ENCODE data around the gene FMNL3.

The FMNL3 gene

DNA sequence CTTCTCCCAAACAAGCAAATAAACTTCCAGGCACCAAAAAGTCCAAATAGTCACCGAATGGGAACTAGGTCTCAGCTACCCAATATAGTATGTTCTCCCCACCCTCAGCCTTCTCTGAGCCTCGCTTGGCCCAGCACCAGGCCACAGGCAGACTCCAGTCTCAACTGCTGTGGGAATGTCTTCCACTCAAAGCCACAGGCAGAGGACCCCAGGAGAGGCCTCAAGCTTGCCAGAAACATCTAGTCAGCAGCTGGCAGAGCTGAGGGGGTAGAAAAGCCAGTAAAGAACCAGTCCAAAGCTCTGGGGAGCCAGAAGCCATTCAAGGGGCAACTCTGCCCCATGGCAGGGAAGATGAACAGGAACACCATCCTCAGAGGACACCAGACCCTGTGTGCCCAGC lies 41.8 kb downstream of the FMNL3 start:
- no peak for ATAC-seq
- TF ChIP-seq POU6F1 (CRISPR knock-in tag; IDR thresholded peaks at IDR 0.05; ENCODE audit: borderline replicate concordance, low read depth) (no peak), OSR1 (CRISPR knock-in tag; IDR thresholded peaks at IDR 0.05) (no peak), SNAI2 (CRISPR knock-in tag; IDR thresholded peaks at IDR 0.05) (no peak), GLIS3 (CRISPR knock-in tag; IDR thresholded peaks at IDR 0.05) (no peak), ESRRG (CRISPR knock-in tag; IDR thresholded peaks at IDR 0.05) (no peak), ZNF565 (CRISPR knock-in tag; conservative IDR thresholded peaks at IDR 0.05; ENCODE audit: low read depth) (no peak), BACH2 (CRISPR knock-in tag; IDR thresholded peaks at IDR 0.05; ENCODE audit: borderline replicate concordance) (no peak), PATZ1 (CRISPR knock-in tag; IDR thresholded peaks at IDR 0.05; ENCODE audit: borderline replicate concordance) (no peak), ZFP3 (CRISPR knock-in tag; IDR thresholded peaks at IDR 0.05) (no peak), CSRNP3 (CRISPR knock-in tag; IDR thresholded peaks at IDR 0.05) (no peak), PPARA (CRISPR knock-in tag; IDR thresholded peaks at IDR 0.05; ENCODE audit: borderline replicate concordance) (no peak), TOX (CRISPR knock-in tag; IDR thresholded peaks at IDR 0.05; ENCODE audit: borderline replicate concordance) (no peak)
- TF ChIP-seq, protein P1, sequence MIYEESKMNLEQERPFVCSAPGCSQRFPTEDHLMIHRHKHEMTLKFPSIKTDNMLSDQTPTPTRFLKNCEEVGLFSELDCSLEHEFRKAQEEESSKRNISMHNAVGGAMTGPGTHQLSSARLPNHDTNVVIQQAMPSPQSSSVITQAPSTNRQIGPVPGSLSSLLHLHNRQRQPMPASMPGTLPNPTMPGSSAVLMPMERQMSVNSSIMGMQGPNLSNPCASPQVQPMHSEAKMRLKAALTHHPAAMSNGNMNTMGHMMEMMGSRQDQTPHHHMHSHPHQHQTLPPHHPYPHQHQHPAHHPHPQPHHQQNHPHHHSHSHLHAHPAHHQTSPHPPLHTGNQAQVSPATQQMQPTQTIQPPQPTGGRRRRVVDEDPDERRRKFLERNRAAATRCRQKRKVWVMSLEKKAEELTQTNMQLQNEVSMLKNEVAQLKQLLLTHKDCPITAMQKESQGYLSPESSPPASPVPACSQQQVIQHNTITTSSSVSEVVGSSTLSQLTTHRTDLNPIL (CRISPR knock-in tag; IDR thresholded peaks at IDR 0.05; ENCODE audit: low read depth), result no peak

DNA sequence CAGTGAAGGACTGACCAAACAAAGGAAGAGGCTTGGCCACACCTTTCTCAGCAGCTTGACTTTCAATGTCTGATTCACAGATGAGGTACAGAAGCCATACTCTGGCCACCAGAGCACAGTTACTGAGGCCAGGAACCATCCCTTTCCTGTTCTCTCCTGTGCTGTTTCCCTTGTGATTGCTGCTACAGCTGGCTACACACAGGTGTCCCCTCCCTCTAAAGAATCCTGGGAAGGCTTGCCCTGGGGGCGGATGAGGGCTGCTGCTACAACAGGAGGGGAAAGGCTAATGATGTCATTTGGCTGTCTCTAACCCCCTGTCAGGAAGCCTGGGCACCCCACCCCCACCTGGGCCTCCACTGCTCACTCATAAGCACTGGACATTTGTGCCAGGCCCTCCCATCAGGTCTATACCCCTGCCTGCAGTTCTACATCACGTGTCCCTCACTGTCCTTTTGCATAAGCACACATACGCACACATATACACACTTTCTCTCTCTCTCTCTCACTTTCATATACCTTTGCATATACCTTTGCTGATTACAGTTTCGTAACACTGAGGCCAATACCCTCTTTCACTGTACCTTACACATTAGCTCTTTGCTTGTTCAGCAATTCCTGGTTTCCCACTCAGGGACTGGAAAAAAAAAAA lies 42.5 kb downstream of the FMNL3 start:
- no peak for ATAC-seq
- TF ChIP-seq SNAI2 (CRISPR knock-in tag; IDR thresholded peaks at IDR 0.05) (no peak), OSR1 (CRISPR knock-in tag; IDR thresholded peaks at IDR 0.05) (no peak), POU6F1 (CRISPR knock-in tag; IDR thresholded peaks at IDR 0.05; ENCODE audit: borderline replicate concordance, low read depth) (no peak), ISL1 (CRISPR knock-in tag; IDR thresholded peaks at IDR 0.05) (no peak), ZC3H10 (CRISPR knock-in tag; IDR thresholded peaks at IDR 0.05) (no peak), RARB (CRISPR knock-in tag; IDR thresholded peaks at IDR 0.05) (no peak), TCF4 (CRISPR knock-in tag; IDR thresholded peaks at IDR 0.05; ENCODE audit: borderline replicate concordance) (no peak), GLIS3 (CRISPR knock-in tag; IDR thresholded peaks at IDR 0.05) (no peak), TOX (CRISPR knock-in tag; IDR thresholded peaks at IDR 0.05; ENCODE audit: borderline replicate concordance) (no peak), ARNTL (CRISPR knock-in tag; IDR thresholded peaks at IDR 0.05; ENCODE audit: borderline replicate concordance, low read depth) (no peak), ESRRG (CRISPR knock-in tag; IDR thresholded peaks at IDR 0.05) (no peak), PPARA (CRISPR knock-in tag; IDR thresholded peaks at IDR 0.05; ENCODE audit: borderline replicate concordance) (no peak), CSRNP3 (CRISPR knock-in tag; IDR thresholded peaks at IDR 0.05) (no peak), ZNF70 (CRISPR knock-in tag; IDR thresholded peaks at IDR 0.05) (no peak), ZFP3 (CRISPR knock-in tag; IDR thresholded peaks at IDR 0.05) (no peak), PATZ1 (CRISPR knock-in tag; IDR thresholded peaks at IDR 0.05; ENCODE audit: borderline replicate concordance) (no peak), CSDC2 (CRISPR knock-in tag; IDR thresholded peaks at IDR 0.05) (no peak)
- TF ChIP-seq, protein P1 (CRISPR knock-in tag; IDR thresholded peaks at IDR 0.05; ENCODE audit: low read depth), result no peak

All from SK-N-SH treated with all-trans-retinoic acid at 6 μM for 48 hours (cell line).